ENCODE data around the gene TCN1.

DNA sequence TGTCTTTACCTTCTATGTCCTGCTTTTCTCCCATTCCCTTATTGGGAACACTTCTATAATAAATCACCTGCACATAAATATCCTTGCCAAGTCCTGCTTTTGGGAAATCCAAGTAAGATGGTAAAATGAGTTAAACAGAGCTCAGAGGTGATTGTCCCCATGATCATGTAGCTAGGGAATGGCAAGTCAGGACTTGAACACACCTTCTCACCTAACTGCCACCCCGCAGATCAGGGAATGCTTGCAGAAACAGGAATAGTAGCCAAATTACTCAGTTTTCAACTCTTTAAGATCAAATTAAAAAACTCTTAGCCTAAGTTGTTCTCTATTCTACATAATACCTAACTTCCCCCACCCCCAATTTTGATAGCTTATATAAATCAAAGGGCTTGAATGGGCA is 28.3 kb upstream of the TCN1 start:
- no peak for TF ChIP-seq CTCF (IDR thresholded peaks at IDR 0.05)
- no peak for TF ChIP-seq ZFX (IDR thresholded peaks at IDR 0.05; ENCODE audit: borderline replicate concordance)

Data from 22Rv1 (cell line).